HL-60 (cell line): ENCODE data around the gene JPT2.

Source experiments
- GABPA ChIP-seq: IDR thresholded peaks from 2 replicates; pipeline ENCODE4 v1.6.1; 2012; ENCODE audit warnings: low read depth
- POLR2AphosphoS5 ChIP-seq: IDR thresholded peaks from 2 replicates; pipeline ENCODE4 v1.6.1; 2012; ENCODE audit warnings: low read depth
- SPI1 ChIP-seq: IDR thresholded peaks from 2 replicates; pipeline ENCODE4 v1.6.1; 2012; ENCODE audit warnings: low read depth, mild to moderate bottlenecking, borderline replicate concordance
- TF ChIP-seq, protein P1 (sequence below): IDR thresholded peaks from one replicate; pipeline ENCODE4 v1.5.1; 2011; ENCODE audit warnings: low read length, control low read depth, inconsistent platforms; ENCODE audit not compliant: insufficient read depth
- TF ChIP-seq, protein P2 (sequence below): IDR thresholded peaks from 2 replicates; pipeline ENCODE4 v1.6.1; 2012; ENCODE audit warnings: low read depth; ENCODE audit not compliant: insufficient replicate concordance

DNA sequence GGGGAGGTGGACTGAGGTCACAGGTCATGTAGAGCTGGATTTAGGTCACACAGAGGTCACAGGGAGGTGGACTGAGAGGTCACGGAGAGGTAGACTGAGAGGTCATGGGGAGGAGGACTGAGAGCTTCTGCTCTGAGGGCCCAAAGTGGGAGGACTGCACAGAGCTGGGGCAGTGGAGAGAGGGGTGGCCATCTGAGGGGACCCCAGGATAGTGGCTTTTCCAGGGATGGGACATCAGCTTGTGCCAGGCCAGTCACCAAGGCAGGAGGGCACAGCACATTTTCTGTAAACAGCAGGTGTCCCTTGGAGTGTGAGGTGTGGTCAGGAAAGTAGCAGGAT lies 26.1 kb upstream of the JPT2 start:
- TF ChIP-seq, protein P1, sequence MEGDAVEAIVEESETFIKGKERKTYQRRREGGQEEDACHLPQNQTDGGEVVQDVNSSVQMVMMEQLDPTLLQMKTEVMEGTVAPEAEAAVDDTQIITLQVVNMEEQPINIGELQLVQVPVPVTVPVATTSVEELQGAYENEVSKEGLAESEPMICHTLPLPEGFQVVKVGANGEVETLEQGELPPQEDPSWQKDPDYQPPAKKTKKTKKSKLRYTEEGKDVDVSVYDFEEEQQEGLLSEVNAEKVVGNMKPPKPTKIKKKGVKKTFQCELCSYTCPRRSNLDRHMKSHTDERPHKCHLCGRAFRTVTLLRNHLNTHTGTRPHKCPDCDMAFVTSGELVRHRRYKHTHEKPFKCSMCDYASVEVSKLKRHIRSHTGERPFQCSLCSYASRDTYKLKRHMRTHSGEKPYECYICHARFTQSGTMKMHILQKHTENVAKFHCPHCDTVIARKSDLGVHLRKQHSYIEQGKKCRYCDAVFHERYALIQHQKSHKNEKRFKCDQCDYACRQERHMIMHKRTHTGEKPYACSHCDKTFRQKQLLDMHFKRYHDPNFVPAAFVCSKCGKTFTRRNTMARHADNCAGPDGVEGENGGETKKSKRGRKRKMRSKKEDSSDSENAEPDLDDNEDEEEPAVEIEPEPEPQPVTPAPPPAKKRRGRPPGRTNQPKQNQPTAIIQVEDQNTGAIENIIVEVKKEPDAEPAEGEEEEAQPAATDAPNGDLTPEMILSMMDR, result no peak
- TF ChIP-seq GABPA (no peak), POLR2AphosphoS5 (no peak), SPI1 (no peak)
- TF ChIP-seq, protein P2, sequence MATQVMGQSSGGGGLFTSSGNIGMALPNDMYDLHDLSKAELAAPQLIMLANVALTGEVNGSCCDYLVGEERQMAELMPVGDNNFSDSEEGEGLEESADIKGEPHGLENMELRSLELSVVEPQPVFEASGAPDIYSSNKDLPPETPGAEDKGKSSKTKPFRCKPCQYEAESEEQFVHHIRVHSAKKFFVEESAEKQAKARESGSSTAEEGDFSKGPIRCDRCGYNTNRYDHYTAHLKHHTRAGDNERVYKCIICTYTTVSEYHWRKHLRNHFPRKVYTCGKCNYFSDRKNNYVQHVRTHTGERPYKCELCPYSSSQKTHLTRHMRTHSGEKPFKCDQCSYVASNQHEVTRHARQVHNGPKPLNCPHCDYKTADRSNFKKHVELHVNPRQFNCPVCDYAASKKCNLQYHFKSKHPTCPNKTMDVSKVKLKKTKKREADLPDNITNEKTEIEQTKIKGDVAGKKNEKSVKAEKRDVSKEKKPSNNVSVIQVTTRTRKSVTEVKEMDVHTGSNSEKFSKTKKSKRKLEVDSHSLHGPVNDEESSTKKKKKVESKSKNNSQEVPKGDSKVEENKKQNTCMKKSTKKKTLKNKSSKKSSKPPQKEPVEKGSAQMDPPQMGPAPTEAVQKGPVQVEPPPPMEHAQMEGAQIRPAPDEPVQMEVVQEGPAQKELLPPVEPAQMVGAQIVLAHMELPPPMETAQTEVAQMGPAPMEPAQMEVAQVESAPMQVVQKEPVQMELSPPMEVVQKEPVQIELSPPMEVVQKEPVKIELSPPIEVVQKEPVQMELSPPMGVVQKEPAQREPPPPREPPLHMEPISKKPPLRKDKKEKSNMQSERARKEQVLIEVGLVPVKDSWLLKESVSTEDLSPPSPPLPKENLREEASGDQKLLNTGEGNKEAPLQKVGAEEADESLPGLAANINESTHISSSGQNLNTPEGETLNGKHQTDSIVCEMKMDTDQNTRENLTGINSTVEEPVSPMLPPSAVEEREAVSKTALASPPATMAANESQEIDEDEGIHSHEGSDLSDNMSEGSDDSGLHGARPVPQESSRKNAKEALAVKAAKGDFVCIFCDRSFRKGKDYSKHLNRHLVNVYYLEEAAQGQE, result no peak
